PC-9 (cell line): ENCODE data around the gene H3-3A. TPM values are rescaled to one million over a fixed set of nuclear protein-coding genes. Genes with fewer than 3 reads are reported as not detected.
"Not testable (repeated sequence)": the region's sequence is repeated elsewhere in the genome, so short reads cannot be mapped to it uniquely, and the experiment has no call there.

Experiments
- BruUV-seq: library from RNA; stranded (reverse); fragments of 400-500 nt; replicated peaks from 2 replicates; lab custom pipeline; 2021; lab: Mats Ljungman, UMichigan
- CTCF ChIA-PET: fragments of 300-600 bp; sonication (Branson Sonifier 250); formaldehyde crosslinking; loops from one replicate; lab custom pipeline; 2022; ENCODE audit warnings: antibody characterized with exemption; lab: Charles Lee
- POLR2A ChIA-PET: fragments of 300-600 bp; sonication (Branson Sonifier 250); formaldehyde crosslinking; loops from one replicate; lab custom pipeline; 2022; ENCODE audit warnings: antibody characterized with exemption; ENCODE audit not compliant: unreplicated experiment; lab: Charles Lee
- DNase-seq, 2 experiments: peaks; one replicate each; pipeline versions ENCODE4 v3.0.0 to v3.0.0-alpha.2; 2015 to 2022; ENCODE audit warnings: mixed read lengths in 1 of 2
- H2AFZ ChIP-seq: fragments of 200-600 bp; sonication (generic); 2 replicates; pipeline ENCODE4 v1.8.1; 2017; ENCODE audit warnings: antibody characterized with exemption
- H3F3A ChIP-seq: fragments of 200-600 bp; sonication (generic); 2 replicates; pipeline ENCODE4 v1.8.1; 2017; ENCODE audit warnings: antibody characterized with exemption, mild to moderate bottlenecking, low read depth; ENCODE audit not compliant: insufficient read depth
- H3K27ac ChIP-seq: fragments of 200-600 bp; sonication (generic); 2 replicates; pipeline ENCODE4 v1.6.1; 2016; ENCODE audit warnings: mixed run types
- H3K27me3 ChIP-seq: fragments of 200-600 bp; sonication (generic); 2 replicates; pipeline ENCODE4 v1.6.1; 2016; ENCODE audit warnings: low read depth, mixed run types; ENCODE audit not compliant: insufficient read depth
- H3K36me3 ChIP-seq: fragments of 200-600 bp; sonication (generic); 2 replicates; pipeline ENCODE4 v1.6.1; 2016; ENCODE audit warnings: low read depth, mixed run types
- H3K4me1 ChIP-seq: fragments of 200-600 bp; sonication (generic); replicated peaks from 2 replicates; pipeline ENCODE4 v1.6.1; 2016; ENCODE audit warnings: mixed run types; ENCODE audit not compliant: insufficient read depth
- H3K4me2 ChIP-seq: fragments of 200-600 bp; sonication (generic); 2 replicates; pipeline ENCODE4 v1.6.1; 2017; ENCODE audit warnings: mixed run types
- H3K4me3 ChIP-seq: fragments of 200-600 bp; sonication (generic); 2 replicates; pipeline ENCODE4 v1.6.1; 2016; ENCODE audit warnings: mixed run types
- H3K79me2 ChIP-seq: fragments of 200-600 bp; sonication (generic); 2 replicates; pipeline ENCODE4 v1.6.1; 2017; ENCODE audit warnings: low read depth, mixed run types
- H3K9me2 ChIP-seq: fragments of 200-600 bp; sonication (generic); 2 replicates; pipeline ENCODE4 v1.8.1; 2017; ENCODE audit warnings: mild to moderate bottlenecking; ENCODE audit not compliant: insufficient read depth
- H3K9me3 ChIP-seq: fragments of 200-600 bp; sonication (generic); 2 replicates; pipeline ENCODE4 v1.8.1; 2016; ENCODE audit warnings: low read depth; ENCODE audit not compliant: insufficient read depth
- H4K20me1 ChIP-seq: fragments of 200-600 bp; sonication (generic); 2 replicates; pipeline ENCODE4 v1.8.1; 2017; ENCODE audit not compliant: insufficient read depth
- CTCF ChIP-seq: fragments of 200-600 bp; sonication (generic); conservative IDR thresholded peaks from 2 replicates; pipeline ENCODE4 v1.6.1; 2017; ENCODE audit warnings: mixed run types, antibody characterized with exemption, mild to moderate bottlenecking, moderate library complexity
- EZH2 ChIP-seq: fragments of 200-600 bp; sonication (generic); IDR thresholded peaks from 2 replicates; pipeline ENCODE4 v1.8.0; 2017; ENCODE audit warnings: antibody characterized with exemption, low read depth
- intact Hi-C: fragments of 100-400 bp; cut with micrococcal nuclease; formaldehyde crosslinking; loops from one replicate; pipeline ENCODE4 v1.10.0; 2022; ENCODE audit not compliant: unreplicated experiment
- total RNA-seq: library from RNA; stranded (reverse); gene quantifications from 2 replicates; pipeline ENCODE4 v1.2.3, GENCODE V29; 2021

Gene H3-3A
- total RNA-seq, 1 experiment from 2014 or later: 584 TPM

GRCh38 chr1:226085675-226086285 is 23.3 kb downstream of the H3-3A start:
- H3K36me3 ChIP-seq: no peaks in the 10 kb centered on the region
- H3K4me1 ChIP-seq: peaks cover 6% of the 10 kb centered on the region; the same call in 1 of the 2 replicates
- POLR2A ChIA-PET: no interaction called here
- no peak for TF ChIP-seq CTCF
- no peak for TF ChIP-seq EZH2
- H3F3A ChIP-seq: peaks cover 6% of the 10 kb centered on the region; the same call in 1 of the 2 replicates
- DNase-seq: no peak
- intact Hi-C loops: no loop called here
- H3K27ac ChIP-seq: no peak overlapping the region
- no peaks in the 10 kb centered on the region for H3K79me2 ChIP-seq
- no peaks in the 10 kb centered on the region for H3K9me3 ChIP-seq
- H3K9me2 ChIP-seq: no peaks in the 10 kb centered on the region
- H4K20me1 ChIP-seq: no peaks in the 10 kb centered on the region
- H3K27me3 ChIP-seq: no peaks in the 10 kb centered on the region
- H3K4me2 ChIP-seq: no peak overlapping the region
- no peak overlapping the region for H3K4me3 ChIP-seq
- no peak overlapping the region for H2AFZ ChIP-seq
- BruUV-seq: no TSS peak
- CTCF ChIA-PET: no interaction called here

GRCh38 chr1:226086776-226087175 is 24.3 kb downstream of the H3-3A start:
- Histone ChIP-seq H3K27me3 (no peaks in the 10 kb centered on the region), H3K9me2 (no peaks in the 10 kb centered on the region), H3K79me2 (no peaks in the 10 kb centered on the region), H3K27ac (no peak overlapping the region), H4K20me1 (no peaks in the 10 kb centered on the region), H3K4me2 (no peak overlapping the region), H3K9me3 (no peaks in the 10 kb centered on the region), H2AFZ (no peak overlapping the region), H3K36me3 (no peaks in the 10 kb centered on the region), H3F3A (peaks cover 3% of the 10 kb centered on the region; the same call in 1 of the 2 replicates), H3K4me1 (peaks cover 6% of the 10 kb centered on the region; the same call in 1 of the 2 replicates), H3K4me3 (no peak overlapping the region)
- no peak for TF ChIP-seq EZH2
- TF ChIP-seq CTCF: no peak
- DNase-seq: no peak
- intact Hi-C loops: no loop called here
- CTCF ChIA-PET: no interaction called here
- no TSS peak for BruUV-seq
- POLR2A ChIA-PET: no interaction called here

DNA sequence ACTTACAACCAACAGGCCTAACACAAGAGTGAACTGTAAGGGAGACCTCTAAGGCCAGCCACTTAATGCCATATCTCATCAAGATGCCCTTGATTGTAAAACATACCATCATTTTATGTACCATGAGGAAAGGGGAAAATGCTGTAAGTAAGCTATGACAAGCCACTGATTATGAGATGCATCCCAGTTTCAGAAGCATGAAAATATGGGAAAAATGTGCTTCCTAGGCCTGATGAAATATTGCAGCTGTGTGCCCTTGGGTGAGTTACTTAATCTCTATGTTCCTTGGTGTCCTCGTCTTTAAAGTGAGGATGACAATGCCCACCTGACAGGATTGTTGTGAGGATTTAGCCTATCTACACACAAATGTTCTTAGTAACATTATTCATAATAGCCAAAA is 28.9 kb downstream of the H3-3A start:
- Histone ChIP-seq H3K9me2 (no peaks in the 10 kb centered on the region), H3K4me3 (no peak overlapping the region), H3K36me3 (no peaks in the 10 kb centered on the region), H3K27me3 (no peaks in the 10 kb centered on the region), H2AFZ (no peak overlapping the region), H3K79me2 (no peaks in the 10 kb centered on the region), H3F3A (no peaks in the 10 kb centered on the region), H3K27ac (no peak overlapping the region), H3K4me1 (no peaks in the 10 kb centered on the region), H3K4me2 (no peak overlapping the region), H3K9me3 (no peaks in the 10 kb centered on the region), H4K20me1 (no peaks in the 10 kb centered on the region)
- ChIA-PET CTCF (no interaction called here), POLR2A (no interaction called here)
- BruUV-seq: no TSS peak
- DNase-seq: no peak
- TF ChIP-seq EZH2 (no peak), CTCF (no peak)
- intact Hi-C loops: no loop called here

- H3K27me3 ChIP-seq, H4K20me1 ChIP-seq, H3K36me3 ChIP-seq, H3K4me1 ChIP-seq, BruUV-seq, H2AFZ ChIP-seq, H3K9me3 ChIP-seq, H3K9me2 ChIP-seq, H3F3A ChIP-seq, intact Hi-C loops, H3K79me2 ChIP-seq, DNase-seq, H3K4me2 ChIP-seq, H3K27ac ChIP-seq, H3K4me3 ChIP-seq: not testable (repeated sequence)
- ChIA-PET CTCF (interaction anchor here (1.2 kb wide), 1 partner anchor 27 kb away, joined by 4 read pairs; no protein-coding TSS in a partner anchor), POLR2A (interaction anchor here (1.6 kb wide), 1 partner anchor 8 kb away, joined by 15 read pairs; no protein-coding TSS in a partner anchor)
Measured at GRCh38 chr1:226092048-226092820, 29.7 kb downstream of the H3-3A start.
